ENCODE results near the gene CCDC33. TPM values are rescaled to one million over a fixed set of nuclear protein-coding genes. Genes with fewer than 3 reads are reported as not detected.

The CCDC33 gene
- total RNA-seq (not detected in 2 replicates), polyA plus RNA-seq (not detected in 2 replicates), polyA minus RNA-seq (not detected in 2 replicates)
- total RNA-seq (2013), result not detected

GRCh38 chr15:74235962-74236361 is at the start of gene CCDC33:
Gene CCDC33, plus strand, starts transcription at chr15:74236326. Its CDS starts 394 bp downstream, at chr15:74236720.
- Mint-ChIP-seq H3K4me1 (peaks cover 13% of the 10 kb centered on the region), H3K27me3 (no peaks in the 10 kb centered on the region), H3K27ac (no peak within 1 kb of the TSS), H3K9me3 (ENCODE audit: insufficient read depth) (no peaks in the 10 kb centered on the region), H3K4me3 (no peak within 1 kb of the TSS)
- no peak within 1 kb of the TSS for H3K9ac ChIP-seq (ENCODE audit: low read length)
- no peak within 1 kb of the TSS for H3K4me3 ChIP-seq (ENCODE audit: control extremely low read depth in 1 of 5, extremely low read depth in 1 of 5, insufficient read depth in 1 of 5, low read depth in 2 of 5, low read length in 4 of 5)
- peak; percentile 82 for ATAC-seq (ENCODE audit: low read depth)
- no peaks in the 10 kb centered on the region for H3K9me3 ChIP-seq (ENCODE audit: control extremely low read depth in 1 of 3, control insufficient read depth in 2 of 3, insufficient read depth in 1 of 3, low read length in 2 of 3)
- H2AFZ ChIP-seq (ENCODE audit: insufficient read depth, low read depth, low read length, poor library complexity, severe bottlenecking), result no peak within 1 kb of the TSS
- no peaks in the 10 kb centered on the region for H4K20me1 ChIP-seq (ENCODE audit: control insufficient read depth, insufficient read depth, low read length, poor library complexity, severe bottlenecking)
- intact Hi-C loops (cut with micrococcal nuclease), result no loop called here
- POLR2A ChIA-PET, result no interaction called here
- H3K4me2 ChIP-seq (replicated peaks; ENCODE audit: low read depth, low read length, poor library complexity, severe bottlenecking), result no peak within 1 kb of the TSS
- peaks cover 0 to 16% of the 10 kb centered on the region in 2 donors for H3K4me1 ChIP-seq (ENCODE audit: control insufficient read depth in 2 of 2, insufficient read depth in 2 of 2, low read length in 2 of 2)
- H3K36me3 ChIP-seq (replicated peaks in 1 of 2; ENCODE audit: control extremely low read depth in 1 of 2, control insufficient read depth in 1 of 2, extremely low read depth in 1 of 2, insufficient read depth in 2 of 2, low read length in 1 of 2), result no peaks in the 10 kb centered on the region
- no peak for TF ChIP-seq CTCF (IDR thresholded peaks at IDR 0.05)
- no peak for TF ChIP-seq EZH2 (IDR thresholded peaks at IDR 0.05; ENCODE audit: borderline replicate concordance, insufficient read depth, low read depth, low read length, poor library complexity, severe bottlenecking)
- CTCF ChIA-PET, result no interaction called here
- peak; percentile 65 for DNase-seq
- peaks cover 0 to 2% (median 0%) of the 10 kb centered on the region in 4 experiments for H3K27me3 ChIP-seq (replicated peaks in 1 of 4; ENCODE audit: control extremely low read depth in 1 of 4, control insufficient read depth in 3 of 4, insufficient read depth in 4 of 4, low read length in 3 of 4)
- 11% methylated on average over 6 of the region's 6 CpGs for WGBS (ENCODE audit: insufficient coverage)
- H3K27ac ChIP-seq (ENCODE audit: low read length in 2 of 2), result no peak within 1 kb of the TSS
- H3K79me2 ChIP-seq (ENCODE audit: control insufficient read depth, insufficient read depth, low read length), result no peaks in the 10 kb centered on the region

GRCh38 chr15:74188216-74188615 is 47.9 kb upstream of the CCDC33 start:
- Mint-ChIP-seq H3K27me3 (peaks cover 6% of the 10 kb centered on the region), H3K27ac (no peak overlapping the region), H3K4me3 (no peak overlapping the region), H3K9me3 (ENCODE audit: insufficient read depth) (no peaks in the 10 kb centered on the region), H3K4me1 (no peaks in the 10 kb centered on the region)
- Histone ChIP-seq H3K4me3 (ENCODE audit: control extremely low read depth in 1 of 5, extremely low read depth in 1 of 5, insufficient read depth in 1 of 5, low read depth in 2 of 5, low read length in 4 of 5) (no peak overlapping the region), H3K36me3 (replicated peaks in 1 of 2; ENCODE audit: control extremely low read depth in 1 of 2, control insufficient read depth in 1 of 2, extremely low read depth in 1 of 2, insufficient read depth in 2 of 2, low read length in 1 of 2) (no peaks in the 10 kb centered on the region), H3K4me1 (ENCODE audit: control insufficient read depth in 2 of 2, insufficient read depth in 2 of 2, low read length in 2 of 2) (no peaks in the 10 kb centered on the region), H3K79me2 (ENCODE audit: control insufficient read depth, insufficient read depth, low read length) (no peaks in the 10 kb centered on the region), H3K27me3 (replicated peaks in 1 of 4; ENCODE audit: control extremely low read depth in 1 of 4, control insufficient read depth in 3 of 4, insufficient read depth in 4 of 4, low read length in 3 of 4) (no peaks in the 10 kb centered on the region), H4K20me1 (ENCODE audit: control insufficient read depth, insufficient read depth, low read length, poor library complexity, severe bottlenecking) (no peaks in the 10 kb centered on the region), H3K27ac (ENCODE audit: low read length in 2 of 2) (no peak overlapping the region), H3K9me3 (ENCODE audit: control extremely low read depth in 1 of 3, control insufficient read depth in 2 of 3, insufficient read depth in 1 of 3, low read length in 2 of 3) (no peaks in the 10 kb centered on the region), H2AFZ (ENCODE audit: insufficient read depth, low read depth, low read length, poor library complexity, severe bottlenecking) (no peak overlapping the region), H3K9ac (ENCODE audit: low read length) (no peak overlapping the region), H3K4me2 (replicated peaks; ENCODE audit: low read depth, low read length, poor library complexity, severe bottlenecking) (no peak overlapping the region)
- ChIA-PET CTCF (no interaction called here), POLR2A (no interaction called here)
- WGBS (ENCODE audit: insufficient coverage), result 89% methylated on average over 10 of the region's 11 CpGs
- ATAC-seq (ENCODE audit: low read depth), result no peak
- intact Hi-C loops (cut with micrococcal nuclease), result no loop called here
- no peak for TF ChIP-seq EZH2 (IDR thresholded peaks at IDR 0.05; ENCODE audit: borderline replicate concordance, insufficient read depth, low read depth, low read length, poor library complexity, severe bottlenecking)
- no peak for TF ChIP-seq CTCF (IDR thresholded peaks at IDR 0.05)
- no peak for DNase-seq
